IMR-90 (cell line): ENCODE results near the gene ANKFN1. TPM values are rescaled to one million over a fixed set of nuclear protein-coding genes. Genes with fewer than 3 reads are reported as not detected.

Source experiments
- ATAC-seq: fragments of 200-7000 bp; cut with Tn5 transposase; 2 replicates; pipeline ENCODE4 v1.9.1; 2020; ENCODE audit warnings: low read depth, mild to moderate bottlenecking, moderate library complexity
- BruUV-seq: library from RNA; stranded (reverse); fragments of 400-500 nt; replicated peaks from 2 replicates; lab custom pipeline; 2021; lab: Mats Ljungman, UMichigan
- CTCF ChIA-PET: fragments of 300-600 bp; formaldehyde crosslinking; extraction: SDS; loops from one replicate; lab custom pipeline; 2021; ENCODE audit warnings: antibody characterized with exemption; lab: Yijun Ruan, JAX
- POLR2A ChIA-PET: fragments of 300-600 bp; sonication (Branson Sonifier 250); formaldehyde crosslinking; loops from one replicate; lab custom pipeline; 2022; ENCODE audit warnings: antibody characterized with exemption; ENCODE audit not compliant: unreplicated experiment; lab: Charles Lee
- DNase-seq: peaks from one replicate; pipeline ENCODE4 v3.0.0; 2013
- H2AFZ ChIP-seq: replicated peaks from 2 replicates; pipeline ENCODE3; 2013; ENCODE audit warnings: low read length, mild to moderate bottlenecking; ENCODE audit not compliant: poor library complexity
- H2AK5ac ChIP-seq: 2 replicates; pipeline ENCODE4 v1.6.1; 2013; ENCODE audit warnings: low read depth, low read length, inconsistent platforms
- H2AK9ac ChIP-seq: replicated peaks from 2 replicates; pipeline ENCODE3; 2013; ENCODE audit warnings: mild to moderate bottlenecking, low read depth, low read length, moderate library complexity; ENCODE audit not compliant: poor library complexity
- H2BK120ac ChIP-seq: 2 replicates; pipeline ENCODE4 v1.6.1; 2013; ENCODE audit warnings: low read depth, low read length, inconsistent platforms
- H2BK15ac ChIP-seq: 3 replicates; pipeline ENCODE4 v1.6.1; 2013; ENCODE audit warnings: low read depth, low read length, inconsistent platforms
- H2BK20ac ChIP-seq: 2 replicates; pipeline ENCODE4 v1.6.1; 2013; ENCODE audit warnings: low read depth, mild to moderate bottlenecking, inconsistent platforms, low read length, moderate library complexity
- H2BK5ac ChIP-seq: 2 replicates; pipeline ENCODE4 v1.6.1; 2013; ENCODE audit warnings: mild to moderate bottlenecking, low read depth, low read length, inconsistent platforms; ENCODE audit not compliant: poor library complexity, severe bottlenecking
- H3K14ac ChIP-seq: replicated peaks from 2 replicates; pipeline ENCODE4 v1.6.1; 2013; ENCODE audit warnings: low read depth, low read length, inconsistent platforms
- H3K18ac ChIP-seq: 2 replicates; pipeline ENCODE4 v1.6.1; 2013; ENCODE audit warnings: low read depth, low read length, control low read depth
- H3K23ac ChIP-seq: 2 replicates; pipeline ENCODE4 v1.6.1; 2013; ENCODE audit warnings: low read depth, low read length, inconsistent platforms
- H3K27ac ChIP-seq: 2 replicates; pipeline ENCODE4 v1.5.1; 2013; ENCODE audit warnings: mild to moderate bottlenecking, control low read depth, low read length; ENCODE audit not compliant: insufficient read depth
- H3K27me3 ChIP-seq: 2 replicates; pipeline ENCODE4 v1.6.1; 2013; ENCODE audit warnings: low read length; ENCODE audit not compliant: control insufficient read depth, insufficient read depth
- H3K36me3 ChIP-seq: 2 replicates; pipeline ENCODE4 v1.6.1; 2013; ENCODE audit warnings: low read length, mixed read lengths; ENCODE audit not compliant: control insufficient read depth, insufficient read depth
- H3K4ac ChIP-seq: 2 replicates; pipeline ENCODE4 v1.6.1; 2013; ENCODE audit warnings: low read depth, low read length, inconsistent platforms
- H3K4me1 ChIP-seq: 2 replicates; pipeline ENCODE4 v1.6.1; 2013; ENCODE audit warnings: low read length, mixed read lengths; ENCODE audit not compliant: control insufficient read depth, insufficient read depth
- H3K4me2 ChIP-seq: 2 replicates; pipeline ENCODE4 v1.6.1; 2013; ENCODE audit warnings: low read depth, mild to moderate bottlenecking, control low read depth, low read length, moderate library complexity
- H3K4me3 ChIP-seq: 2 replicates; pipeline ENCODE4 v1.5.1; 2013; ENCODE audit warnings: low read depth, mild to moderate bottlenecking, control low read depth, low read length, moderate library complexity; ENCODE audit not compliant: insufficient read depth
- H3K56ac ChIP-seq: 2 replicates; pipeline ENCODE4 v1.6.1; 2013; ENCODE audit warnings: low read length, inconsistent platforms; ENCODE audit not compliant: insufficient read depth; ENCODE audit errors: extremely low read depth
- H3K79me1 ChIP-seq, 2 experiments: 2 replicates each; pipeline ENCODE4 v1.6.1; 2013; ENCODE audit warnings: low read length in 2 of 2, inconsistent platforms in 1 of 2, low read depth in 1 of 2
- H3K9ac ChIP-seq: 2 replicates; pipeline ENCODE4 v1.6.1; 2013; ENCODE audit warnings: low read depth, low read length, control low read depth
- H3K9me1 ChIP-seq: 2 replicates; pipeline ENCODE4 v1.6.1; 2013; ENCODE audit warnings: low read length, inconsistent platforms; ENCODE audit not compliant: insufficient read depth
- H3K9me3 ChIP-seq: 2 replicates; pipeline ENCODE4 v1.6.1; 2013; ENCODE audit warnings: low read length; ENCODE audit not compliant: control insufficient read depth, insufficient read depth
- H4K20me1 ChIP-seq: 2 replicates; pipeline ENCODE4 v1.6.1; 2013; ENCODE audit warnings: low read length, inconsistent platforms; ENCODE audit not compliant: insufficient read depth
- H4K5ac ChIP-seq: 2 replicates; pipeline ENCODE4 v1.6.1; 2013; ENCODE audit warnings: mild to moderate bottlenecking, low read depth, low read length, control low read depth
- H4K8ac ChIP-seq, 2 experiments: 2 replicates each; pipeline ENCODE4 v1.6.1; 2013; ENCODE audit warnings: low read depth in 2 of 2, low read length in 2 of 2, control low read depth in 1 of 2, inconsistent platforms in 1 of 2
- H4K91ac ChIP-seq: 2 replicates; pipeline ENCODE4 v1.6.1; 2013; ENCODE audit warnings: low read depth, low read length, inconsistent platforms; ENCODE audit not compliant: insufficient read depth
- CEBPB ChIP-seq: IDR thresholded peaks from 2 replicates; pipeline ENCODE4 v1.6.1; 2012; ENCODE audit warnings: low read depth, low read length, improper control_type of control experiment
- CHD1 ChIP-seq: IDR thresholded peaks from 2 replicates; pipeline ENCODE4 v1.6.1; 2012; ENCODE audit warnings: low read depth, low read length, improper control_type of control experiment
- CTCF ChIP-seq: conservative IDR thresholded peaks from 2 replicates; pipeline ENCODE4 v1.5.1; 2012; ENCODE audit warnings: mild to moderate bottlenecking, low read depth, low read length, improper control_type of control experiment
- ELK1 ChIP-seq: fragments of 150-350 bp; IDR thresholded peaks from 2 replicates; pipeline ENCODE4 v1.6.1; 2016; ENCODE audit warnings: low read depth, mild to moderate bottlenecking, low read length, moderate library complexity, borderline replicate concordance
- FOS ChIP-seq: fragments of 150-350 bp; IDR thresholded peaks from 2 replicates; pipeline ENCODE4 v1.6.1; 2016; ENCODE audit warnings: low read depth, low read length
- MAFK ChIP-seq: IDR thresholded peaks from 2 replicates; pipeline ENCODE4 v1.6.1; 2012; ENCODE audit warnings: low read depth, low read length, improper control_type of control experiment
- MAZ ChIP-seq: IDR thresholded peaks from 2 replicates; pipeline ENCODE4 v1.6.1; 2012; ENCODE audit warnings: low read depth, mild to moderate bottlenecking, low read length, improper control_type of control experiment, moderate library complexity, borderline replicate concordance
- MXI1 ChIP-seq: IDR thresholded peaks from 2 replicates; pipeline ENCODE4 v1.6.1; 2012; ENCODE audit warnings: low read depth, mild to moderate bottlenecking, low read length, moderate library complexity, borderline replicate concordance
- NFE2L2 ChIP-seq: fragments of 150-350 bp; IDR thresholded peaks from 2 replicates; pipeline ENCODE4 v1.6.1; 2016; ENCODE audit warnings: low read depth, mild to moderate bottlenecking, low read length
- POLR2A ChIP-seq: IDR thresholded peaks from 2 replicates; pipeline ENCODE4 v1.6.1; 2012; ENCODE audit warnings: mild to moderate bottlenecking, low read depth, low read length
- RAD21 ChIP-seq: IDR thresholded peaks from 2 replicates; pipeline ENCODE4 v1.6.1; 2012; ENCODE audit warnings: low read length, improper control_type of control experiment
- RCOR1 ChIP-seq: IDR thresholded peaks from 2 replicates; pipeline ENCODE4 v1.6.1; 2012; ENCODE audit warnings: mild to moderate bottlenecking, low read length, improper control_type of control experiment; ENCODE audit not compliant: insufficient replicate concordance
- RFX5 ChIP-seq: IDR thresholded peaks from 2 replicates; pipeline ENCODE4 v1.8.0; 2012; ENCODE audit warnings: low read depth, mild to moderate bottlenecking, low read length, moderate library complexity
- SMC3 ChIP-seq: fragments of 150-350 bp; IDR thresholded peaks from 2 replicates; pipeline ENCODE4 v1.6.1; 2016; ENCODE audit warnings: low read depth, mild to moderate bottlenecking, antibody characterized with exemption, low read length, moderate library complexity
- USF2 ChIP-seq: fragments of 150-350 bp; IDR thresholded peaks from 2 replicates; pipeline ENCODE4 v1.6.1; 2017; ENCODE audit warnings: mild to moderate bottlenecking, antibody characterized with exemption, low read length, low read depth
- WGBS, 2 experiments: methylation state at CpG; one replicate each; pipeline versions ENCODE4 v1.1.5 to v1.1.7; 2013; ENCODE audit warnings: missing lambda C conversion rate in 2 of 2; ENCODE audit not compliant: insufficient read length in 1 of 2; ENCODE audit errors: extremely low coverage in 2 of 2; 5-methylcytosine and 5-hydroxymethylcytosine counted together
- dilution Hi-C: fragments of 300-500 bp; cut with HindIII; formaldehyde crosslinking; loops from one replicate; pipeline ENCODE4 v1.14.3; 2018; ENCODE audit warnings: low sequenced_read_pairs; ENCODE audit not compliant: unreplicated experiment
- in situ Hi-C: fragments of 300-500 bp; cut with MboI; formaldehyde crosslinking; loops from 3 replicates; pipeline ENCODE4 v1.14.3; 2019; ENCODE audit warnings: low sequenced_read_pairs, inconsistent platforms, mixed read lengths
- intact Hi-C: fragments of 100-400 bp; cut with micrococcal nuclease; formaldehyde crosslinking; loops from 2 replicates; pipeline ENCODE4 v1.10.0; 2022
- polyA plus RNA-seq, 3 experiments: library from polyadenylated mRNA; depleted of rRNA; stranded (reverse); fragments of >200 nt; gene quantifications; 2 replicates each; pipeline ENCODE4 v1.2.3, GENCODE V29; 2012; ENCODE audit warnings: low replicate concordance in 1 of 3
- total RNA-seq: library from RNA; depleted of rRNA; stranded (reverse); fragments of >200 nt; gene quantifications from 2 replicates; pipeline ENCODE4 v1.2.3, GENCODE V29; 2012

ANKFN1 gene
- total and polyA plus RNA-seq, 2 of the 4 experiments (the other 2 are of a cell fraction) = not detected

- Histone ChIP-seq H3K36me3 (no peaks in the 10 kb centered on the region), H3K4me3 (no peak overlapping the region), H4K5ac (no peak overlapping the region), H3K27ac (no peak overlapping the region), H2AK9ac (no peak overlapping the region), H3K27me3 (no peaks in the 10 kb centered on the region), H2BK15ac (no peak overlapping the region), H2AFZ (no peak overlapping the region), H4K8ac (no peak overlapping the region), H2BK20ac (no peak overlapping the region), H4K20me1 (no peaks in the 10 kb centered on the region), H2AK5ac (no peak overlapping the region), H3K14ac (no peak overlapping the region), H2BK120ac (no peak overlapping the region), H3K4ac (no peak overlapping the region), H3K9ac (no peak overlapping the region), H3K9me3 (no peaks in the 10 kb centered on the region), H3K4me2 (no peak overlapping the region), H3K79me1 (no peaks in the 10 kb centered on the region), H2BK5ac (no peak overlapping the region), H4K91ac (no peak overlapping the region), H3K9me1 (no peaks in the 10 kb centered on the region), H3K18ac (no peak overlapping the region), H3K56ac (no peak overlapping the region), H3K23ac (no peak overlapping the region), H3K4me1 (peaks cover 4% of the 10 kb centered on the region)
- ATAC-seq = no peak
- dilution Hi-C loops (no loop called here), intact Hi-C loops (no loop called here), in situ Hi-C loops (no loop called here)
- no TSS peak for BruUV-seq
- TF ChIP-seq POLR2A (no peak), MAFK (no peak), MAZ (no peak), ELK1 (no peak), CHD1 (no peak), RCOR1 (no peak), USF2 (no peak), RAD21 (no peak), FOS (no peak), SMC3 (no peak), MXI1 (no peak), RFX5 (no peak), NFE2L2 (no peak), CEBPB (no peak), CTCF (no peak)
- ChIA-PET POLR2A (no interaction called here), CTCF (no interaction called here)
- WGBS, 2 experiments = no CpG with 5 or more reads among the region's 1 CpG
- DNase-seq = no peak
Observed at GRCh38 chr17:56146534-56146933, 6.7 kb upstream of the ANKFN1 start.
